Fibroblast of pulmonary artery (primary cell): ENCODE results near the gene SEC31A.
"Not testable (repeated sequence)": the region's sequence is repeated elsewhere in the genome, so short reads cannot be mapped to it uniquely, and the experiment has no call there.

ENCODE experiments used
- DNase-seq: peaks from one replicate; pipeline ENCODE4 v3.0.0-alpha.2; 2010; ENCODE audit warnings: low read depth
- H3K4me3 ChIP-seq: replicated peaks from 2 replicates; pipeline ENCODE4 v1.5.1; 2011; ENCODE audit warnings: low read depth, mild to moderate bottlenecking, control low read depth, low read length, moderate library complexity
- CTCF ChIP-seq: IDR thresholded peaks from 2 replicates; pipeline ENCODE4 v1.5.1; 2011; ENCODE audit warnings: mild to moderate bottlenecking, control low read depth, low read length, inconsistent platforms; ENCODE audit errors: missing control alignments

The SEC31A gene

GRCh38 chr4:82919386-82919785 is 28.4 kb upstream of the SEC31A start:
- DNase-seq: no peak
- no peak for TF ChIP-seq CTCF
- H3K4me3 ChIP-seq: no peak overlapping the region

- H3K4me3 ChIP-seq: no peak overlapping the region
- DNase-seq: no peak
- TF ChIP-seq CTCF: no peak
Observed at GRCh38 chr4:82918091-82918490, 27.1 kb upstream of the SEC31A start.

GRCh38 chr4:82913968-82914367 is 23.0 kb upstream of the SEC31A start:
- not testable (repeated sequence) for H3K4me3 ChIP-seq, DNase-seq

- no peak for TF ChIP-seq CTCF
- DNase-seq: no peak
- no peak overlapping the region for H3K4me3 ChIP-seq
Observed at GRCh38 chr4:82913305-82913704, 22.4 kb upstream of the SEC31A start.

- no peak for TF ChIP-seq CTCF
- no peak overlapping the region for H3K4me3 ChIP-seq
- DNase-seq: no peak
Observed at GRCh38 chr4:82909326-82909725, 18.4 kb upstream of the SEC31A start.

- DNase-seq: no peak
- no peak for TF ChIP-seq CTCF
- no peak overlapping the region for H3K4me3 ChIP-seq
Observed at GRCh38 chr4:82906469-82906868, 15.5 kb upstream of the SEC31A start.

GRCh38 chr4:82905205-82905604 is 14.3 kb upstream of the SEC31A start:
- DNase-seq: peak; percentile 33
- H3K4me3 ChIP-seq: no peak overlapping the region
- TF ChIP-seq CTCF: no peak

GRCh38 chr4:82903737-82904136 is 12.8 kb upstream of the SEC31A start:
- no peak overlapping the region for H3K4me3 ChIP-seq
- TF ChIP-seq CTCF: no peak
- no peak for DNase-seq
